GM12801 (cell line): ENCODE measurements around the gene ZNRF3.

Experiments
- CTCF ChIP-seq: IDR thresholded peaks from one replicate; pipeline ENCODE4 v1.5.1; 2011; ENCODE audit warnings: control low read depth; ENCODE audit not compliant: insufficient read length; ENCODE audit errors: extremely low read depth

ZNRF3 gene

GRCh38 chr22:29023172-29023796, 139.9 kb downstream of the ZNRF3 start:
- TF ChIP-seq CTCF, result no peak

- TF ChIP-seq CTCF, result no peak
These were observed 143.2 kb downstream of the ZNRF3 start for GRCh38 chr22:29026579-29026978.

- TF ChIP-seq CTCF, result no peak
These were observed 145.1 kb downstream of the ZNRF3 start for GRCh38 chr22:29028468-29028867.

- TF ChIP-seq CTCF, result no peak
These were observed 146.0 kb downstream of the ZNRF3 start for GRCh38 chr22:29029202-29030000.

GRCh38 chr22:29030016-29030617, 146.7 kb downstream of the ZNRF3 start:
- TF ChIP-seq CTCF, result no peak

- TF ChIP-seq CTCF, result no peak
These were observed 147.3 kb downstream of the ZNRF3 start for GRCh38 chr22:29030618-29031226.
